Measurements from ENCODE around the gene TSPAN5.

TSPAN5 gene

DNA sequence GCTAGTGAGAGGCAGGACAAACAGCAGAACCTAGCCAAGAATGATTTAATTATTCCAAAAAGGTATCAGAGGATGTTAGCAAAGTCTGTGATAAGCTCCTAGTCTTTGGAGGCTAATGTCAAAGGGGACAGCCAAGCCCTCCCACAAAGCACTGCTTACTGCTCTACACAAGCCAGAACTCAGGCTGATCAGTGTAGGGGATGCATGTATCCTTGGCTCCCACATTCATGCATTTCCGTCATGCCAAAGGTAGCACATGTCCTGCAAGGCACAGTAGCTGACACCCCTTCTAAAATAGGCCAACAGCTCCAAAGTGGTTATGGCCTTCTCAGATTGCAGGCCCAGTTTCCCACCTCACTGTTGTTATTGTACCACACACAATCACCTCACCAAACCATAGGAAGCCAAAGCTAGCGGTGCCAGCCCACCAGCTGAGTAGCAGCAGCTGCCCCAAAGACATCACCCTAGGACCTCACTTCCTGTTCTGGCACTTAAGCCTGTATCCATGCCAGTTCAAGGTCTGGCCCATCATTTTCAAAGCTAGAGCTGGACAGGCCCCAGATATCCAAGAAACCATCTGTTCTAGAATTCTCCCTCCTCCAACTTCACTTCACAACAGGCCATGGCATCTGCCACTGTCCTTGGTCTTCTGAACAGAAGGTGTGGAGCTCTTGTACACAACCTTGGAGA is 40.9 kb downstream of the TSPAN5 start:
- DNase-seq (ENCODE audit: low spot score), result no peak

DNA sequence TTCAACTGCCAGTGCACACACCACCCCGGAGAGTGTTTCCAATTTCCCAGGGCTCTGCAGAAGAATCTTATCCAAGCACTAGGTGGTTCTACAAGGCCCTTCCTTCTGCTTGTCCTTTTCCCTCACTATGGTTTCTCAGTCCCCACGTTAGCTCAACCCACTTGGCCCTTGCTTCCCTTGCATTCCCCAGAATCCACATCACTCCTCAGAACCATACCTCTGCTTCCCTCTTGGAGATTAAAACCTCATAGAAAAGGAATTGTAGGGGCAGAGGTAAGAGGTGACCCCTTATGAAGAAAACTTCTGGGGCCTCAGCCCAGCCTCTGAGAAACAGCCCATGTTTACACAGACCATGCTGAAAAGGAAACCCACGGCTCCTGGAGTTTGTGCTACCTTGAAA is 42.4 kb downstream of the TSPAN5 start:
- no peak for DNase-seq (ENCODE audit: low spot score)

DNA sequence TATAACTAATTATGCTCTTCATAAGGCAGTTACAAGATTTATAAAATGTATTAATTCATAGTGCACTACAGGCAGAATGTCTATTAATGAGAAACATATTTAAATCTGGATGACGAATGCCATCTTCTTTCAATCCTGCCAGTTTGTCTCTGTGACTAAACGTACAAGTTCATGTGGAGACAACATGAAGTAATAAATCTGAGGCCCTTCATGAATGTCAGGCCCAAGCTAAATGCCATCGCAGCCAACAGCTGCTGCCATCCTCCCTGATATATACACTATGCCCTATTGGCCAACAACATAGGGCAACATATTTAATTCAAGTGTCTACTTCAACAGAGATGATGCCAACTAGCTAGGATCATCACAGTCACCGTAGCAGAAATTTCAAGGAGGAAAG is 43.7 kb downstream of the TSPAN5 start:
- DNase-seq (ENCODE audit: low spot score), result no peak

DNA sequence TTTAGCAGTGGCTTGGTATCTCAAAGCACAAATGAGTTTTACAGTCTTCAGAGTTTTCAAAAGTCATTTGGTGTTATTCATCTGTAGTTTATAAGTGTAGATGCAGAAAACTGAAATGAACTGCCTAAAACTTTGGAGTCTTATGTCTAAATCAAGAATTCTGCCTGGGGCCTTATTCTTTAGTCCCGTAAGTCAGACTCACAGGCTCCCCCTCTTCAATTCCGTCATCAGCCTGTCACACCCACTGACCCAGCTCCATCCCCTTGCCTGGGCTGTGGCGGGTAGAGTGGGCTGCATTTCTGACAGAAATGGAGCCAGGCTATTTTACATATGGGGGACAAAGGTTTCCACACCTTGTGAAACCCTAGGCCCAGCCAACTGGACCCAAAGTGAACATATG is 44.3 kb downstream of the TSPAN5 start:
- no peak for DNase-seq (ENCODE audit: low spot score)

DNA sequence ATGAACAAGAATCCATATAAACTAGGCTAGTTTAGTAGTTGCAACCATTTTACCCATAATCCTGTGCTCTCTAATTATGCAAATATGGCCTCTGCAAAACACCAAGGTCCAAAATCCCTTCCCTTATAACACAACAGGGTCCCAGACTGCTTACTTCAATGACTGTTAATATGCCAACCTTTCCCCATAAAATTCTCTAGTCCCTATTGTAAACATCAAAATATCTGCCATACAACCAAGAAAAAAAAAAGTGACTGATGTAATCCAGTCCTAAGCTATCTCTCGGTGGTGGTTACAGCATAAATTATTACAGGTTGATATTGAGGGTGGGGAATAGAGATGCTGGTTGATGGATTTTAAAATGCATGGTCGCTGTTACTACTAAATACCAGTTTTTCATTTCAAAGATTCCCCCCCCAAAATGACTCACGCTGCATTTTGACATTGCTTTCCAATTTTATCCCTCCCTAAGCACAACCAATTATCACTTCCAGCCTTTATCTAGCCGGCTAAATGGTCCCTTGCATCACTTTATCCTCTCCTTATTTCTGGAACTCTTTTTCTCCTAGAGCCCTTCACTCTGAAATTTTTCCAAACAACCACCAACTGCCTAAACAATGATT is 44.8 kb downstream of the TSPAN5 start:
- no peak for DNase-seq (ENCODE audit: low spot score)

DNA sequence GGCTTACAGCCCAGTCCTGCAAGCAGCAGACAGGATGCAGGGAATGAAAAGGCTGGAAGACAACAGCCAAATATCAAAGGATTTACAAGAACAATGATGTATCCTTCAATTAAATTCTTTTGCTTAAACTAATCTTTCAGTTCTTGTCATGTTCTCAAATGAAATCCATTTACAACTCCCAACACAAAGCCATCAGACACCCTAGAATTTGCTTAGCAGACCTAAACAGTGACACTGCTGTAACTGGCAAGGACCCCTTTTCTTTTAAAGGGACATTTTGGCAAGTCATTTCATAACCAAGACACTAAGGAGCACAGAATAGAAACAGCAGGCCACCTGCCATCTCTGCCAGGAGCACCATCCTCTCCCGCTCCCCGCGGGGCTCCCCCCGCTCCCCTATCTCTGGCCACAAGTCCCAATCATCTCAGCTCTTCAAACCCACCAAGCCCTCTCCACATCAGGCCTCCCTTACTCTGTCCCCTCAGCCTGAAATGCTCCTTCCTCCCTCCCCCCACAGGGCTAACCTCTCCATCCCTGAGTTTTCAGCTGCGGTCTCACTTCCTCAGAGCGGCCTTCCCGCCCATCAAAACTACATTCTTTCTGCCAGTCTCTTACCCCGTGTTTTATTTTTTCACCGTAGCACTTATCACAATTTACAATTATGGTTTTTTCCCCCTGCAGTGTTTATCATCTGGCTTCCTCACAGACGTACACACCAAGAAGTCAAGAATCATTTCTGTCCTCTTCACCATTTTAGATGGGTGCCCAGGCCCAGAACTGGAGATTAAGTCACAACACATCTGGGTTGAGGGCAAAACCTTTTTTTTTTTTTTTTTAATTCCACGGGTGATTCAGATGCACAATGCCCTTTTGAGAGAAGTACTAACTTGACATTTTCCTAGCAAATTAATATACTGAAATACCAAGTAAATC is 45.8 kb downstream of the TSPAN5 start:
- DNase-seq (ENCODE audit: low spot score), result no peak

DNA sequence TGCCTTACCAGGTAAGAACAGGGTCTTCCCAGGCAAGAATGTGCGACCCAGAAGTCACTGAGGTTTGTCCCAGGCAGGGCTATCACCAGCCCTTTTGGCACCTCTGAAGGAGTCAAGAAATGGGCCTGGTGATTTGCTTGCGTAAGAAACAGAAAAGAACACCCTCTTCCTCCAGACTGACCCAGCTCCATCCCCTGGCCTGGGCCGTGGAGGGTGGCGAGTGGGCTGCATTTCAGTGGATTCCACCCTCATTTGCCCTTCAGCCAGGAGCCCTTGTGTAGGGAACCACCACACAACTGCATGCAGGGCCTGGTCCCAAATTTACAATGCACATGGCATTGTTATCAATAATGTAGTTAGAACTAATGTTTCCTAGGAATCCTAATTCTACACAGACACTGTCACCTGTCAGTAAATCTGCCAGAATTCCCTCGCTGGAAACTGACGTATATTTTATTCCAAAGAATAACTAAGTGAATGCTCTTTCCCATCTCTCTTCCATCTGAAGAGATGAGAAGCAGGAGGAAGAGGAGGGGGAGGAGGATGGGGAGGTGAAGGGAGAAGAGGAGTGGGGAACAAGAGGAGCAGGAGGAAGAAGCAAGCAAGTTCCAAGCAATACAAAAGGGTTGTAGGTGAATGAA is 46.6 kb downstream of the TSPAN5 start:
- no peak for DNase-seq (ENCODE audit: low spot score)

DNA sequence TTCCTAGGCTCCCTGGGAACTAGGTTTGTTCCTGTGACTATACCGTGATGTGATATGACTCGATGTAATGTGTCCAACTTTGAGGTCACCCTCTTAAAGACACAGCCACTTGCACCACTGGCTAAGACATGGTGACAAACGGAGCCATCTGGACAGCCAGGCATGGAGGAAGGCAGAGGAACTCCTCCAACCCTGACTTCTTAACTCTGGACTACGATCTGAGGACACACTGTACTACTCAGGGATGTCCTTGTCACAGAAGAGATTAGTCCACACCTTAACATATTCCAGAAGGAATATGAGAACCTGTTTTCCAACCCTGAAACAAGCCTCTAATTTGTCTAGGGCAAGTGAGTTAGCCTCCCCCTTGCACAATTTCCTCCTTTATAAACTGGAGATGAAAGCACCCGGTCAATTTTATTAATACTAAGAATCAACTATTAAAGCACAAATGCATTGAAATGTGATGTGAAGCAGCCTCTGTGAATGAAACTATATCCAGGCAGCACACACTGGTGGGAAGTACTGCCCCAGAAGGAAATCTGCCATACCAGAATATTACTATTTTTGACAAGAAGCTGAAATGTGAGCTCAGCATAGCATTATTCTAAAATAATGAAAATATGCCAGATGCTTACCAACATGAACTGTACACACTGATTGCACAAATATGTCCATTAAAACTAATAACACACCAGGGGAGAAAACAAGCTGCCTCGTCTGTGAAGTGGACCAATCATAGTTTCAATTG is 47.3 kb downstream of the TSPAN5 start:
- no peak for DNase-seq (ENCODE audit: low spot score)

DNA sequence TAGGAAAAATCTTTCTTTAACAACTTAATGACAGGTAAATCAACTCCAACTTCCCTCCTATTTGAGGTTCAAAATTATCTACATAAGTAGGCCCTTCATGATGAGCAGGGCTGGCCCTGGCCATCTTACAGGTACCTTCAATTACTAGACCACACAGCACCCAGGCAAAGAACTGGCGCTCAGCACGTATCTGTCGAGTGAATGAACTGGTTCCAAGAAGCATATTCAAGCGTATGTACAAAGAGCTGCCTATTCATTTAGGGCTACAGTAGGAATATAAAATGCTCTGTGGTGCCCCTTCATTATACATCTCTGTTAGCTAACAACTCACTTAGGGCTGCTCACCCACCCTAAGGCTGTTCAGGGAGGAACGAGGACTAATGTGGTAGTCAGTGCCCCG is 48.0 kb downstream of the TSPAN5 start:
- no peak for DNase-seq (ENCODE audit: low spot score)

DNA sequence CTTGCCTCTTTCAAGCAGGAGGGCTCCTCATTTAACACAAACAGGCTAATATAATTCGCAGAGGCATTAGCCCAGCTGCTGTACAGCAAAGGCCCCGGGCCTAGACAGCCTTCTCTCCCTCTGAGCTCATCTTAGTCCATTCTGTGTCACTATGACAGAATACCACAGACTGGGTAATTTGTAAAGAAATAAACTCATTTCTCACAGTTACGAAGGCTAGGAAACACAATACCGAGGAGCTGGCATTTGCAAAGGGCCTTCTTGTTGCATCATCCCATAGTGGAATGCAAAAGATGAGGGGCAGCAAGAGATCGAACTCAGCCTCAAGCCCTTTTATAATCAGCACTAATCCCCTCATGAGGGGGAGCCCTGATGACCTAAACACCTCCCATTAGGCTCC is 48.5 kb downstream of the TSPAN5 start:
- DNase-seq (ENCODE audit: low spot score), result no peak

DNA sequence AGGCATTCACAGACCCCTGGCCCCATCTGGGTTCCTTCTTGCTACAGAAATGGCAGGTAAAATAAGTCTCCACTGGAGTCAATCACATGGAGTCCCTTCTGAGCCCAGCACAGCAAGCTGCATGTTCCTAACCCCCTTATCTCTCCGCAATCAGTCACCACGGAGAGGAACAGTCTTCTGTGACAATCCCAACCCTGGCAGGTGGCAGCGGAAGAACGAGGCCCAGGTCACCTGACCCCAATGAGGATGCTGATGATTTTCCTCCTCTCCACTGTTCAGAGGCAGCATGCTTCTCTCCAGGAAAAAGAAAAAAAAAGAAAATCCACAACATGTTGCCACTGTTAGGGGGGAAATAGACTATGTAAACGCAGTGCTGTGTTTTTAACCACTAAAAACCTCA is 50.1 kb downstream of the TSPAN5 start:
- no peak for DNase-seq (ENCODE audit: low spot score)

DNA sequence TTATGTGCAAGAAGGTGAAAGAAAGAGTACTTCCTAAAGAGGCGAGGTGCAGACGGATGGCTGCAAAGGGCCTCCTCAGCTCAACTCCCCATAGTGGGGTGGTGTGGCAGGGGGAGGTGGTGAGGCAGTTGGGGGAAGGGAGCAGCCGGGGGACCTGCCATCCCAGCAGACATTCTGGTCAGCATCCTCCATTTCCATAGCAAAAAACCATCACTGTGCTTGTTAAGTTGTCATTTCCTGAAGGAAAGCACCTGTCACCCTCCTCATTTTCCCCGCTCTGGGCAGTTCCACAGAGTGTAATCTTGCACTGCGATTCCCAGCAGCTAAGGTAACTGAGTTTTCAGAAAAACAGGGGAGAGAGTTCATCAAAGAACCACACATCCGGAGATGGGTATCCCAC is 51.5 kb downstream of the TSPAN5 start:
- no peak for DNase-seq (ENCODE audit: low spot score)

DNA sequence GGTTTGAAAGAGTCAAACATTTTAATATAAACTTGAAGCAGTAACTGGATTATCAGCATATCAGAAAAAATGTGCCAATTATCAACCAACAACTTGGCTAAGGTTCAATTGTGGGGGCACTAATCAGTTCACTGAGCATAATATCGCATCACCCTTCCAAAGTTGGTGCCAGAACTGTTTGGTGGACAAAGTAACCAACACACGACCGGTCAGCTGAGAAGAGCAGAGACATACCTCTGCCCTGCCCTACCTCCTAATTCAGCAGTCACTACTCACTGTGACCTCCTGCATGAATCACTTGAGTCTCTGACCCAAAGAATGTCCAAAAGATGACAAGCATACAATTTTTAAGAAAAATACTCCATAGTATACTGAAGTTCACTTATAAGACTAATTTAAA is 53.2 kb downstream of the TSPAN5 start:
- DNase-seq (ENCODE audit: low spot score), result no peak

DNA sequence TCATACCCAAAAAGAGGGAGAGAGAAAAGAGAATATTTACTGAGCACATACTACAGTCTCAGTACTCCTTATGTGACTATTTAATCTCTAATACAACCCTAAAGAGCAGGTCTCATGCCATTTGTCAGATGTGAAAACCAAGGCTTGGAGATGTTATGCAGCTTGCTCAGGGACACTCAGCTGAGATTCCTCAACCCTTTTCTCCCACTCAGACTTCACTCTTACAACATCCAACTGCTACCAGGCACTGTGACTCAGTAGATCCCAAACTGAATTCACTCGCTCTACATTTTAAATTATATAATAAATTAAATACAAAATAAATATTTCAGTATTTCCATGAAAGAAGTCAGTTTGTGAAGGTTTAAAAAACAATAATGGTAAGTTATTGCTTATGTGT is 53.7 kb downstream of the TSPAN5 start:
- DNase-seq (ENCODE audit: low spot score), result no peak

DNA sequence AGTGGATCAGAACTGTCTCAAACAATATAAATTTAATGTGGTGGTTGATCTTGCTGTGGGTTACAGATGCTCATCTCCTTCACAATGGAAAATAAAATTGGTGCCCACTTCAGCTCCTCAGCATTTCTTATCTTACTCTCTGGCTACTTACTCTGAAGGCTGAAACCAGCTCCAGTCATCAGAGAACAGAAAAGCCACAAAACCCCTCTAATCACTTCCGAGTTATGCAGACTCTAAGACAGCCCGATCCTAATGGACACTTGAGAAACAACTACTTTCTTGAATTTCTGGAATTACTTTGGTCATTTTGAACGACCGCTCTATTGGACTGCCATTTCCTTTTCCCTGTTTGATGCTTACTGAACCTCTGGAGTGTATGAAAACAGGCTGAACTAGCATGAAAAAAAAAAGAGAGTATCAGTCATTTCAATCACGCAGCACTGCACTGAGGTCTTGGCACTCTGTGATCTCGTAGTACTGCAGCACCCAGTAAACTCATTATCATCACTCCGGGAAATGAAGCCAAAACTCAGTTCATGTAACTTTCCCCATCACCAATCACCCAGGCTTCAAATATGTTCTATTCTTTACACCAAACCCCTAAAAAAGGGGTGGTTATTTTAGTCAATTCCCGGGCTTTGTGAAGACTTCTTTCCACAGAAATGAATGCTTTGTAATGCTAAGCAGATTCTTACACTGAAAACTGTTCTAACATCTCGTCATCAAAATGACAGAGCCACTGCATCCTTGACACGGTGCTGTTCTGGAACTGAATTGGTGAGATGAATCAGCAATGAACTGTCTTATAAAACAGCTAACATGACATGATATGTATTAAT is 54.5 kb downstream of the TSPAN5 start:
- no peak for DNase-seq (ENCODE audit: low spot score)

DNA sequence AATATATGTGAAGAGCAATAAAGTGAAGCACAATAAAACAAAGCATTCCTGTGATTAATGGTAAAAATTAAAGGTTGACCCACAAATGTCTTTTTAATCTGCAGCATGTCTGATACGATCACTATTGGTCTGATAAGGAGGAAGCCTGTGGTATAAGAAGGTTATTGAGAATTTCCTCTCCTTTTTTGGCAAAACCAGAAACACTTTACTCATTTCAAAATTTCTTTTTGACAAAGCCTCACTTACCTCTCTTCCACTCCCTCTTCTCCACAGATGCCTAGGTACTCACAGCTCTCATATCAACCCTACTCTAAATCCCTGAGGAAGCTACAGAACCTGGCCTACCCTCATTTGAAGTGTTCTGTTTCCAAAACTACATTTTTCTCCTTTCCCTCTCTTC is 56.1 kb downstream of the TSPAN5 start:
- no peak for DNase-seq (ENCODE audit: low spot score)

DNA sequence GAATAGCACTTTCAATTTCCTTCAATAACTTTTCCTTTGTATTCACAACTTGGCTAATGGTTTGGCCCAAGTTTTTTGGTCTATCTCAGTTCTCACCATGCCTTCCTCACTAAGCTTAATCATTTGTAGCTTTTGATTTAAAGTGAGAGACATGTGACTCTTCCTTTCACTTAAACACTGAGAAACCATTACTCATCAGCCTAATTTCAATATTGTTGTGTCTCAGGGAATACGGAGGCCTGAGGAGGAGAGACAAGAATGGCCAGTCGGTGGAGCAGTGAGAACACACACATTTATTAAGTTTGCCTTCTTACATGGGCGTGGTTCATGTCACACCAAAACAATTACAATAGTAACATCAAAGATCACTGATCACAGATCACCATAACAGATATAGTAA is 56.7 kb downstream of the TSPAN5 start:
- no peak for DNase-seq (ENCODE audit: low spot score)

DNA sequence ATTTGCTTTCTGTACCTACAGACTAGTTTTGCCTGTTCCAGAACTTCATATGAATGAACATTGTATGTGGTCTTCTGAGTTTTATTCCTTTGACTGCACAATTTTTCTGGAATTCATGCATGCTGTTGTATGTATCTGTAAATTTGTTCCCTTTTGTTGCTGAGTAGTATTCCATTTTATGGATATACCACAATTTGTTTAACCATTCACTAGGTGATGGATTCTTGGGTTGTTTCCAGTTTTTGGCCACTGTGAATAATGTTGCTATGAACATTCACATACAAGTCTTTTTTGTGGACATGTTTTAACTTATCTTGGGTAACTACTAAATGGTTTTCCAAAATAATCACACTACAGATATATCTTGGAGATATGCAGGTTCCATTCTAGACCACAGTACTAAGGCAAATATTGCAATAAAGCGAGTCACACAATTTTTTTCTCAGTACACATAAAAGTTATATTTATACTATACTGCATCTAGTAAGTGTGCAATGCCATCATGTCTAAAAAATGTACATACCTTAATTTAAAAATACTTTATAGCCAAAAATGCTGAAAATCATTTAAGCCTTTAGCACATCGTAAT is 58.7 kb downstream of the TSPAN5 start:
- DNase-seq (ENCODE audit: low spot score), result no peak

DNA sequence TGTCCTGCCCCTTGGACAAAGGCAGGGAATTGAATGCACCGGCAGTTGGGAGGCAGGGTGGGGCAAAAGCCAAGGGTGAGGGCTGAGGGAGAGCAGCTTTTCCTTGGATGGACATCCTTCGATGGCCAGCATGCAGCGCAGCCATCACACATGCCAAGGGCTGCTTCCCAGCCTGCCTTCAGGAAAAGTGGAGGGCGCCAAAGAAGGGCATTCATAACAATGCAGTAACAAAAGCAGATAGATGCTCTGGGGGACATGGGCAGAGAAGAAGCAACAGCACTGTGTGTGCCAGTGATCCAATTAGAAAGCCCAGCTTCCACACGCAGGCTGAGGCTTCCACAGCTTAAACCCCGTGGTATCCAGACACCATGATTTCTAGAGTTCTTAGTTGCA is 71.5 kb downstream of the TSPAN5 start:
- DNase-seq (ENCODE audit: low spot score), result no peak

DNA sequence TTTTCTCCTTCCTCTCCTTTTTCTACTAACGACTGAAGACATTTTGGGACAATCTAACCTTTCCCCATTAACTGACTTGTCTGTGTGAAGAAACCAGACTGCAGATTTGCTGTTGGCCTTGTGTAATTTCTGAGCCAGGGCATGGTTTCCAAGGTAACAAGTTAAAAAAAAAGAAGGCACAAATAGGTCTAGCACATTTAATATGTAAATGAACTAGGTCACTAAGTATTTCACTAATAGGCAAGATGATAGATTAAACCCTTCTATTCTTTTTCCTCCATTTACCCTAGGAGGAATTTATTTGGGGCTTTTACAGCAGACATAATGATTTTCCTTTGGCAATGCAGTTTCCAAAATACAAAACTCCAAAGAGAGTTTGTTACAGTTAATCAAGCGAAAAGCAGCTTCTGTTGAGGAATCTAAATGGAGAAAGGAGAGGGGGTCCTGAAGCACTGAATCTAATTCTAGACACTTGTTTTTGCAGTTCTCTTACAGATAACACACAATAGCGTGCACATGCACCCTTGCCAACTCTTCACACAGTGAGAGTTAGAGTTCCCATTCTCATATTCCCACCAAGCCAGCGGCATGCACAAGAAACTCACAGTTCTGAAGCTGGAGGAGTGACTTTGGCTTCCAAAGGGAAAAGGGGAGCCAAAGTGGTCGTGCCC is 72.0 kb downstream of the TSPAN5 start:
- no peak for DNase-seq (ENCODE audit: low spot score)
